Stimulated activated CD8-positive, alpha-beta memory T cell treated with anti-CD3 and anti-CD28 coated beads, Interleukin-15, amount 100 ng/mL, for 4 hours (primary cell): ENCODE measurements around the gene B4GALT6.
"Not testable (repeated sequence)": the region's sequence is repeated elsewhere in the genome, so short reads cannot be mapped to it uniquely, and the experiment has no call there.

ENCODE experiments used
- DNase-seq, 2 donors: peaks; one replicate each; pipeline ENCODE4 v3.0.0-alpha.2; 2020; ENCODE audit warnings: low read depth in 2 of 2

B4GALT6 gene

GRCh38 chr18:31684279-31685096, at the start of gene B4GALT6:
Gene B4GALT6 (minus strand): TSS chr18:31684581. CDS start chr18:31684426, 155 bp downstream.
- DNase-seq = no peak

- no peak for DNase-seq
Observed at GRCh38 chr18:31731628-31732027, 47.2 kb upstream of the B4GALT6 start.

GRCh38 chr18:31729196-31729595, 44.8 kb upstream of the B4GALT6 start:
- DNase-seq = not testable (repeated sequence)

- no peak for DNase-seq
Observed at GRCh38 chr18:31723990-31724711, 39.8 kb upstream of the B4GALT6 start.

- no peak for DNase-seq
Observed at GRCh38 chr18:31723639-31723989, 39.2 kb upstream of the B4GALT6 start.

GRCh38 chr18:31722369-31722957, 38.1 kb upstream of the B4GALT6 start:
- peak; percentile 5 to 45 for DNase-seq

GRCh38 chr18:31721601-31722000, 37.2 kb upstream of the B4GALT6 start:
- no peak for DNase-seq

- DNase-seq = no peak
Observed at GRCh38 chr18:31720867-31721266, 36.5 kb upstream of the B4GALT6 start.

GRCh38 chr18:31719363-31720006, 35.1 kb upstream of the B4GALT6 start:
- no peak for DNase-seq

GRCh38 chr18:31718386-31718785, 34.0 kb upstream of the B4GALT6 start:
- DNase-seq = no peak

- DNase-seq = no peak
Observed at GRCh38 chr18:31716362-31716761, 32.0 kb upstream of the B4GALT6 start.

GRCh38 chr18:31711365-31712172, 27.2 kb upstream of the B4GALT6 start:
- no peak for DNase-seq

- no peak for DNase-seq
Observed at GRCh38 chr18:31710826-31711225, 26.4 kb upstream of the B4GALT6 start.

- no peak for DNase-seq
Observed at GRCh38 chr18:31707815-31708214, 23.4 kb upstream of the B4GALT6 start.

GRCh38 chr18:31702449-31702848, 18.1 kb upstream of the B4GALT6 start:
- no peak for DNase-seq

- DNase-seq = no peak
Observed at GRCh38 chr18:31701744-31702143, 17.4 kb upstream of the B4GALT6 start.

- no peak for DNase-seq
Observed at GRCh38 chr18:31700990-31701389, 16.6 kb upstream of the B4GALT6 start.

- DNase-seq = no peak
Observed at GRCh38 chr18:31697351-31698298, 13.2 kb upstream of the B4GALT6 start.

- no peak for DNase-seq
Observed at GRCh38 chr18:31695989-31696388, 11.6 kb upstream of the B4GALT6 start.

GRCh38 chr18:31694297-31694696, 9.9 kb upstream of the B4GALT6 start:
- no peak for DNase-seq
